ENCODE results near the gene DHRS2.

The DHRS2 gene

DNA sequence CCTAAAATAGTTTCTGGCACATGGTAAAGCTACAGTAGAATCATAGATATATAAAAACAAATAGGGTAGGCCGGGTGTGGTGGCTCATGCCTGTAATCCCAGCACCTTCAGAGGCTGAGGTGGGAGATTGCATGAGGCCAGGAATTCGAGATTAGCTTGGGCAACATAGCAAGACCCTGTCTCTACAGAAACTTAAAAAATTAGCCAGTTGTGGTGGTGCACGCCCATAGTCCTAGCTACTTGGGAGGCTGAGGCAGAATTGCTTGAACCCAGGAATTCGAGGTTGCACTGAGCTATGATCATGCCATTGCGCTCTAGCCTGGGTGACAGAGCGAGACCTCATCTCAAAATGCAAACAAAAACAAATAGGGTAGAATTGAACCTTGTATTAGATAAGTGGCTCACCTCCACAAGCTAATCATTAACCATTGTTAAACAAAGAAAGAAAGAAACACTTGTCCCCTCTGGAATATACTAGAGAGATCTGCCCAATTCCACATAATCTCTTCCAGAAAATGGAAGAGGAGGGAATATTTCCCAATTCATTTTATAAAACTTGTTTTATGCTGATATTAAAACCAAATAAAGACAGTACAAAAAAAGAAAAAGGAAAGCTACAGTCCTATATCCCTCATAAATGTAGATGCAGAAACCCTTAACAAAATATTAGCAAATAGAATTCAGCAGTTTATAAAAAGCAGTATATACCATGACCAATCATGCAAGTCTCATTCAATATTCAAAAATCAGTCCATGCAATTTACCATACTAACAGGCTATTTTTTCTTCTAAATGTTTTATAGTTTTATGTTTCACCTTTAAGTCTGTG is 22.7 kb upstream of the DHRS2 start:
- no peak for DNase-seq

DNA sequence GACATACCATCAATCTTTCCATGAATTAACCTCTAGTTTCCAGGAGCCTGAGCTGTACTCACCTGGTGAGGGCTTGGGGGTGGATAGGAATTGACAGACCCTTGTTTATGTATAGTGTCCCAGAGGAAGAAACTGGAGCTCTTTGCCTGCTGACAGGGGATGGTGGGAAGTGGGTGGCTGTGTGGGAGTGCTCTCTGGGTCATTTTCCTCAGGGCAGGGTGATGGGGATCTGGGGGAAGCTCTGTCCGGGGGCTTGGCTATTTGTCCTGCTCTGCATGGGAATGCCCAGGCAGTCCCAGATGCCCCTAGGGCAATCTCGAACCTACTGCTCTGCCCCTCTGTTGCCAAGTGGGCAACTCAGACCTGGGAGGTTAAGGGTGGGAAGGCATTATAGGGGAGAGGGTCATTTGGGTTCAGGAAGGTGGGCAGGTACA is 21.8 kb upstream of the DHRS2 start:
- DNase-seq, result no peak

DNA sequence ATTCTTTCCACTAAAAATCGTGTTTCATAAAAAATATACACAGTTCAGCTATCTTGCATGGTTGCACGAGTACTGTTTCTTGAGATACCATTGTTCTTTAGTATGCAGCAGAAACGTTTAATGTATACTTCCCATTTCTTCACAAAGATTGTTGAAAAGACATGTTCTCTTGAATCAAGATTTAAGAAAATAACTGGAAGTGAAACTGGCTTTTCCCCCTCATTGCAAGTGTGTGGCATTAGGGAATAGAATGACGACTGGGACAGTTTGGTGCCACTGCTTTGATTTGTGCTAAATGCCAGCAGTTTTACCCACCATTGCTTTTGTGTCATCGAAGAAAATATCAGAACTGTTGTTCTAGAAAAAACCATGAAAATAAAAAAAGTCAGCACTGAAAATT is 20.3 kb upstream of the DHRS2 start:
- no peak for DNase-seq

DNA sequence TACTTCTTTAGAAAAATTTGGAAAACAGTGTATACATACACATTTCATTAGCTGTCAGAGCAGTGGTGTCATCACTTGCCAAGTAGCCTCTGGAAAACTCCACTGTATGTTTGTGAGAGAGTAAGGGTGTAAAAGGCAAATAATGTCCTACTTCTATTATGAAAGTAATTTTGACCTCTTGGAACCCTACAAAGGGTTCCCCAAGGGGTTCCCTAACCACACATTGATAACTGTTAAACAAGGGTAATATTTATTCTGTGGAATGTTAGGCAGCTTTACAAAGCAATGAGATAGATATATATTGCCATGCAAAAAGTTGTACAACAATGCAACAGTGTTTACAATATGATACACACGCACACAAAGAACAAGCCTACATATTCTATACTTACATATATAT is 18.6 kb upstream of the DHRS2 start:
- no peak for DNase-seq

DNA sequence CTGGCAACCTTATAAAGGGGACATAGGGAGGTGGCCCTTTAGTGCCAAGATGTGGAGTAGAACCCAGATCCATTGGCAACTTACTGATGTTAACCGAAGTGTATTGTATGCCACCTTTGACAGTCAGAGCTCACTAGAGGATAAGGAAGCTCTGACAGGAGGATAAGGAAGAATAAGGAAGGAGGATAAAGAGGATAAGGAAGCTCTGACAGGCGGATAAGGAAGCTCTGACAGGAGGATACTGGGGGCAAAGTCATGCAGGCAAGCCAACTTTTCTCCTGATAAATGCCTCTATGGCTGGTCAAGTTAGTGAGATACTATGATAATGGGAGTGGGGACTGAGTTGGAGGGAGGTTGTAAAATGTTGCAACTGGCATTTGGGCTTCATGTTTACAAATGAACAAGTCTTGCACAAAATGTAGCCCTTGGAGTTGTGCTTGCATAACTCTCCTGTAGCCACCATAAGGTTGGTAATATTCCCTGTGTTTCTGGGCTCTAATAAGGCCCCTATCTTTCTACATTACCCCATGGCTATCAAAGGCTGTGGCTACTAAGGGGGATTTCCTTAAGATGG is 17.7 kb upstream of the DHRS2 start:
- no peak for DNase-seq

DNA sequence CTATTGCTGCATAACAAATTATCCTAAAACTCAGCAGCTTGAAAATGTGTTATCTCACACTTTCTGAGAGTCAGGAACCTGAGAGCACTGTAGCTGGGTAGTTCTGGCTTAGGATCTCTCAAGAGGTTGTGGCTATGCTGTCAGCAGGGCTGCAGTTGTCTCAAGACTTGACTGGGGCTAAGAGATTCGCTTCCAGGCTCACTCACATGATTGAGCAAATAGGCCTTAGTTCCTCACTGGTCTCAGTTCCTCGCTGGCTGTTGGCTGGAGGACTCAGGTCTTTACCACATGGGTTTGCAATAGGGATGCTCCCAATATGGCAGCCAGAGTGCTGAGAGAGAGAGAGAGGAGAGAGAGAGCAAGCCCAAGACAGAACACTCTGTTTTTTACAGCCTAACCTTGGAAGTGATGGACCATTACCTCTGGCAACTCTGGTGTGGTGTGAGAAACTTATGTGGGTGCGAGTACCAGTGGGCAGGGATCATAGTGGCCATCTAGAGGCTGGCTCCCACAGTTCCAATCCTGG is 15.9 kb upstream of the DHRS2 start:
- DNase-seq, result no peak

DNA sequence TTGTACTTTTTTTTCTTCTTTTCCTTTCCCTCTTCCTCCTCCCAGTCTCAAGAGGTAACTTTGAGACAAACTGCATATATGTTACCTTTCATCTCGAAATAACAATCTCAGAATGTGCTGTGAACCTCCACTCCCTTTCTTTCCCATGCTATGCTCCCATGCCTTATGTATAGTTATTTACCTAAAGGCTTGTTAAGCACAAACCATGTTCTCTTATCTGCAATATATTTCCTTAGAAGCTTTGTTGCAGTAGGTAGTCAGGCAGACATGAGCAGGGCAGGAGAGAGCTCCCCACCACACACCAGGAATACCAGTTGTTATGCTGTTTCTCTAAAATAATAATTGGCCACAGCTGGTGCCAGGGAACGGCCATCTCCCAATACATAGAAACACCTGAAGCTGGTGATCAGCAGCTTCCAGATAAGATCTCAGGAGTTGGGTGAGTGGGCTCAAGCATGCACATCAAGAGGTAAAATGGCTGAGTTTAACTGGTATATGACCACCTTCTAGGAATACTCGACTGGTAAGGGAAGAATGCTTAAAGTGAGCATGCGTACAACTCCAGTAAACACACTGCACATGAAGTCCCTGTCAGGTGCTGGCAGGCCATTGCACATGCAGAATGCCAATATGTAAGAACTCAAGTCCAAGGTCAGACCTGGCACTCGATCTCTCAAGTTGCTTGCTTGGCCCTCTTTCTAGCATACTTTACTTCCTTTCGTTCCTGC is 14.8 kb upstream of the DHRS2 start:
- no peak for DNase-seq

DNA sequence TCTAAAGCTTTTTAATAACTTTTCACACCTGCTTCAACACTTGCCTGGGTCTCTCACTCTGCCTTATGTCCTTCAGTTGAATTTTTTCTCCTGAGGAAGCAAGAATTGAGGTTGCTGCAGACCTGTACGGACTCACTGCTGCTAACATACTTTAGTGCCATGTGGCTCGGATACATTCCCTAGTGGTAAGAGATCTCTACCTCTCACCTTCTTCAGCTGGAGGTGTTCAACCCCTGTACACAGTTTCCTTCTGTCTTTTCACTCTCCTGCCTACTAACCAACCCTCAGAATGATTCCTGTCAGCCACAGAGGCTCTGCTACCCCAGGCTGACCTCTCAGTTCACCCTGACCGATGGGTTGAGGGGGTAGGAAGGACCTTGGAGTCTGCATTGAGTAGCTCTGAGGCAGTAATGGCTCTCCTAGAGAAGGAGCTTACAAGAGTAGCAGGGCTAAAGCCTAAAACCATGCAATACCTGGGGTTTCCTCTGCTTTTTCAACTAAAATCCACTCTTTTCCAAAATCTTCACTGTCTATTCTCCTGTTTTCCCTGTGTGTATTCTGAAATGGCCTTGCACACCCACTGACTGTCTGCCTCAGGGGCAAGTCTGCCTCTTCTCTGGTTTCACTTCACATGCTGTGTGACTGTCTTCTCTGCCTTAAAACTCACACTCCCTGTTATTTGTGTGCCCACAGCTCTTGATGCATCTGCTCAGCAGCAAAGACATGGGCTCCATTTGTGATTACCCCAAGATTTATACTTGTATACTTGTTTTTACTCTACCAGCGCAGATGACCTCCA is 14.0 kb upstream of the DHRS2 start:
- no peak for DNase-seq

DNA sequence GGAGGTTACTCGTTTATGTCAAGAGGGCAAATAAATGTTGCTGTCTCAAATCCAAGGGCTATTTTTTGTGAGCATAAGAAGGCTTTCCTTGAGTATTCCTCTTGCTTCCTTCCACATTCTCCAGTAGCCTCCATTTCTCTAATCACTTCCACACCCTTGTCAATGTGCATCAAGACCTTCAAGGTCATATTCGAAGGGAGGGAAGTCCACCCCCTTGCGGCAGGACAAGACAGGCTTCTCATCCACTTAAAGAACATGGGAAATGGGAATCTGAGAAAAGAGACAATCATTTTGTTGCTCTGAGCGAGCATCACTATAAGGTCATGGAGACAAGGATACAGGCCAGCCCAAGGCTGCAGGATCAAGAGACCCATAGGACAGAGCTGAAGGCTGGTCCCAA is 13.2 kb upstream of the DHRS2 start:
- DNase-seq, result no peak

DNA sequence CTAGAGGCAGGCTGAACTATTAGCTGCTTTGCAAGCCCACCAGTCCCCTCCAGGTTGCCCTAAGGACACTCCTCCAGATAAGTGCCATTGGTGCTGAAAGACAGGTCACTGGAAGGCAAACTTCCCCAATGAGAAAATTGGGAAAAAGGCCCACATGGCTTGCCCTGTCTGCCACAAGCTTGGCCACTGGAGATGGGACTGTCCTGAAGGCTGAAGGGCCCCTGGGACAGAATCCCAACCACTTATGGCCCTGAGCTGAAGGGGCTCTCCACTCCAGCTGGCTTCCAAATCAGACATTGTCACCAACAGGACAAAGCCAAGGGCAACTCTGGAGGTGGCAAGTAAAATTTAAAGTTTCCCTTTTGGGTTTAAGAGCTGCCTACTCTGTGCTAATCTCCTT is 12.2 kb upstream of the DHRS2 start:
- no peak for DNase-seq

DNA sequence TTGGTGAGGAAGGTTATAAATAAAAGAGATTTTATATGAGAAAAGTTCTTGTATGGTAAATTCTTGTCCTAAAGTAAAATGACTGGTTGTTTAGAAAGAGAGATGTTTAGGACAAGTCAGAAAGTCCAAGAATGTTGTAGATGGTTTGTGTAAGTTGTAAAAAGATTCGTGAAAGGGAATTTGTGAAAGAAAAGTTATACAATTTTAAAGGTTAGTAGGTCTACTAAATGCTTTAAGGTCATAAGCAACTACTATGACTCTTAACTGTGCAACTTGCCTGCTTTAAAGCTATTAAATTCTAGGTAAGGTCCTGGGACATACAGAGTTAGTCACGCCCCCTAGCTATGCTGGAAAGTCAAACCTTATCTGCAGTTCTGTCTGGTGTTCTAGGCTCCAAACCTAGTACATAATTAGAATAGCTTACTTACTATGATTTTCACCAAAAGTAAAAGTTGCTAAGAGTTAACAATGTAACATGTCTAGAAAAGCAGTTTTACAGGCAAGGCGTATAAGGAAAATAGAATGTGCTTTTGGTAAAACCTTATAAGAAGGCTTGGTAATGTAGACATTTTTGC is 11.2 kb upstream of the DHRS2 start:
- no peak for DNase-seq

DNA sequence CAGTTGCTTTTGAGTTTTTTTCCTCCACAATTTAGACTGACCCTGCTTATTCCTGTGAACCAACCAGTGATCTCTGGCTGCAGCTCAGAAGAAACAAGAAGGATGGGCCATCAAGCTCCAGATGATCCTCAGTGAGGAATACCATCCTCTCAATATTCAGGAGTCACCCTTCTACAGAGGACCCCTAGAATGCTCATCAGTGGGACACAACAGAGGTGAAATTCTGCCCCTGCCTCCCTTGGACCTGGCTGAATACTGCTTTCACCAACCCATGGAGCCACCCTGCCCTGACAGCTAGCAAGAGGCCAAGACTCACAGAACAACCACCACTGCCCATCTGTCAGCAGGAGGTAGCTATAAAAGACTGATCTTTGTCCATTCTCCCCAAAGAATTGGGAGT is 9.2 kb upstream of the DHRS2 start:
- DNase-seq, result no peak

DNA sequence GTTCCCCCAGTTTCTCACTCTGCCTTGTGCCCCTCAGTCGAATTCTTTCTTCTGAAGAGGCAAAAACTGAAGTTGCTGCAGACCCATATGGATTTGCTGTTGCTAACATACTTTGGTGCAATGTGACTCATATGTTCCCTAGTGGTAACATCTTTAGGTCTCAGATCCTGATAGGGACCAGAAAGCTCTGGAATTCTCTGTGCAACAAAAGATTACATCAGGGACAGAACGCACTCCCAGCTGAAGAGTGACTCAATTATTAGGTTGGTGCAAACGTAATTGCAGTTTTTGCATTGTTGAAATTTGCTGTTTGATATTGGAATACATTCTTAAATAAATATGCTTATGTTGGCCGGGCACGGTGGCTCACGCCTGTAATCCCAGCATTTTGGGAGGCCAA is 8.2 kb upstream of the DHRS2 start:
- DNase-seq, result no peak

DNA sequence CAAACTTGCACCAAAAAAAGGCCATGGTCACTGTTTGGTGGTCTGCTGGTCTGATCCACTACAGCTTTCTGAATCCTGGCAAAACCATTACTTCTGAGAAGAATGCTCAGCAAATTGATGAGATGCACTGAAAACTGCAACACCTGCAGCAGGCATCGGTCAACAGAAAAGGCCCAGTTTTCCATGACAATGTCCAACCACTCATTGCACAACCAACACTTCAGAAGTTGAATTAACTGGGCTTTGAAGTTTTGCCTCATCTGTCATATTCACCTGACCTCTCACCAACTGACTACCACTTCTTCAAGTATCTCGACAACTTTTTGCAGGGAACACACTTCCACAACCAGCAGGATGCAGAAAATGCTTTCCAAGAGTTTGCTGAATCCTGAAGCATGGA is 7.0 kb upstream of the DHRS2 start:
- no peak for DNase-seq

DNA sequence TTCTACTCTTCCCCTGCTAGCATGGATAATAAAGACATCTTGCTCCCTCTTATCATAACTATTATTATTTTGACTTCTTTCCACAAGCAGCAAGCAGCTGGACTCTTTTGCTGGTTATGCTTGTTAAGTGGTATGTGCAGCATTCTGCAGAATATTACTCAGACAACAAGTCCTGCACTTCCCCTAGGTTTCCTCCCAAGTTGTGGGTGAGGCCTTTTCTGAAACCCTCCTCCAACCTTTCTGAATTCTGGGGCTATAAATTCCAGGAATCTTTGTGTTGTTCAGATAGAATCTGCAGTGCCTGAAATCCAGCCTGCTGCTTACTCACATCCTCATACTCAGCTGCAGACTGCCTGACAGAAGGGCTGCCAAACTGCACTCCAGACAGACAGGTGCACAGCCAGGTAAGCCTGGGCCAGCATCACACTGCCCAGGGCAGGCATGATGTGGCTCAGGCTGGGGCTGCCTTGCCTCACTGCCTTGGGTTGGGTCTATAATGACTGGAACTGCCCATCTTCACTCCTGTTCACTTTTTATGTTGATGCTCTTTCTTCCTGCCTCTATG is 6.2 kb upstream of the DHRS2 start:
- DNase-seq, result no peak

DNA sequence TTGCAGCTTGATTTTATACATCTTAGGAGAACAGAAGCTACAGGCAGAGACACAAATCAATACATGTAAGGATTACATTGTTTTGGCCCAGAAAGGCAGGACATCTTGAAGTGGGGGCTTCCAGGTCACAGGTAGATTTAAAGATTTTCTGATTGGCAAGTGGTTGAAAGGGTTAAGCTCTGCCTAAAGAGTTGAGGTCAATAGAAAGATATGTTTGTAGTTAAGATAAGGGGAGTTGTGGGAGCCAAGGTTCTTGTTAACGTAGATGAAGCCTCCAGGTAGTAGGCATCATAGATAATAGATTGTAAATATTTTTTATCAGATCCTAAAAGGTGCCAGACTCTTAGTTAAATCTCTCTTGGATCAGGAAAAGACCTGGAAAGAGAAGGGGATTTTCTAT is 5.5 kb upstream of the DHRS2 start:
- DNase-seq, result no peak

DNA sequence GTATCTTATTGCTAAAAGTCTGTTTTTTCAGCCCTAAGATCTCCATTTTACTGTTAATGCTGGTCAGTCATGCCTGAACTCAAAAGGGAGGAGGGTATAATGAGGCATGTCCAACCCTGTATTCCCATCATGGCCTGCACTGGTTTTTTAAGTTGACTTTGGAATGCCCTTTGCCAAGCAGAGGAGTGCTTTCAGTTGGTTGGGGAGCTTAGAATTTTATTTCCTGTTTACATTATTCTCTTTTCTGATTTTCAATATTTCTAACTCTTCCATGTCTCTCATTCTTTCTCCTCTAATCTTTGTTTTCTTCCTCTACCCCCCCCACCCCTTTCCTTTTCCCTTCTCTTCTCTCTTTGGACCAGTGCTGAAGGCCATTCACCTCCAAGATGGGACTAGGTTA is 4.9 kb upstream of the DHRS2 start:
- no peak for DNase-seq

DNA sequence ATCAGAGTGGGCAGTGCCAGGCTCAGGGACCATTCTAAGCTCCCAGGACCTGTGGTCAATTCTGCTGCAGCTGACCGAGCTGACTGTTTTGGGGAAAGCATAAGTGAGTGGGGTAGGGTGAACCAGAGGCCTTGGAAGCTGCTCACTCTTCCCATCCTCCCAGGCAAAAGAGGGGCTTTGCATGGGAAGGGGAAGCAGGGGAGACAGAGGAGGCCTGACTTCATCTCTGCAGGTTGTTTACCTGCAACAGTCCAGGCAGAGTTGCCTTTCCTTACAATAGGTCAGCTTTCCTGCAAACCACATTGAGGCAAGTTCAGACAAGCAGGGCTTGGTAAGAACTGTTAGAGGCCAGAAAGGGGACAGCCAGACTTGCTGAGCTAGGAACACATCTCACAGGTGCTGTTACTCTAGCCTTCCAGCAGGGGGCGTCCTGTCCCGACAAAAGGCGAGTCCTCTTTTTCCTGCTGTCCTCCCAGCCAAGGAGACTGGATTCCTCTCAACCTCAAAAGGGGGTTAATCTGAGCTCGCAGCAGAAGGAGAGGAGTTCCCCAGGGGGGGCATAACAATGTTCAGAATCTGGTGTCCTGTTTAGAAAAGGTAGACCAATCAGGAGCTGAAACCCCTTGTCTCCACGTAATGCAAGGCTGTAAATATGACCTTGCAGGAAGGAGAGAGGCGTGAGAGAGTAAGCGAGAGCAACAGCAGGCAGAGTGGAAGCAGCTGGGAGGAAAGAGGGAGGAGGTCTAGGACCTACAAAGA is 4.3 kb upstream of the DHRS2 start:
- peak; percentile 71 for DNase-seq

DNA sequence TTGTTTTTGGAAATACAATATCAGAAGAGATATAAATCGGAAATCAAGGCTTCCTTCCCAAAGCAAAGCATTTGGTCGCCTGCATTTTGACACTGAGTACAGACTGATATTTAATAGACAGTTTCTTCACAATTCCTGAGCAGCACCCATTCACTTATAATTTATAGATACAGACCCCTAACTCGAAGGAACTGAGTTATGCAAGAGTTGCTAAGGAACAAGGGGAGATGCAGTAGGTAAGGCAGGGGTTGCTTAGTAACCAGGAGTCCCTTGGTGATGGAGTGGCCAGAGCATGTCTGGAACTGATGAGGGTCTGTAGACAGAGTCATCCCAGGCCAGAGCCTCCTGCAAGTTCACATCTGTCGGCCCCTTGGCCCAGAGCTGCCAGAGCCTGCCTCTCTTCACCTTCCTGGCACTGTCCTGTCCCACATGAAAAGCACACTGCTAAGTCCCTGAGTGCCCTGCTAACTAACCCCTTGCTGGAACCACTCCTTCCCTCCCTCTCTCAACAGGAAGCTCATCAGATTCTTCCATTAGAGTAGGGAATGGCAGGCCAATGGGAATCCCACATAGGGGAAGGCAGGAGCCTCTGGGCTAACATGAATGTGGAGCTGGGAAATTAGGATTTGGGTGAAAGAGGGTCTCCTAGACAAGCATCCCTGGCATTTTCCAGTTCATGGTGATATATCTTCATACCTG is 3.6 kb upstream of the DHRS2 start:
- no peak for DNase-seq

DNA sequence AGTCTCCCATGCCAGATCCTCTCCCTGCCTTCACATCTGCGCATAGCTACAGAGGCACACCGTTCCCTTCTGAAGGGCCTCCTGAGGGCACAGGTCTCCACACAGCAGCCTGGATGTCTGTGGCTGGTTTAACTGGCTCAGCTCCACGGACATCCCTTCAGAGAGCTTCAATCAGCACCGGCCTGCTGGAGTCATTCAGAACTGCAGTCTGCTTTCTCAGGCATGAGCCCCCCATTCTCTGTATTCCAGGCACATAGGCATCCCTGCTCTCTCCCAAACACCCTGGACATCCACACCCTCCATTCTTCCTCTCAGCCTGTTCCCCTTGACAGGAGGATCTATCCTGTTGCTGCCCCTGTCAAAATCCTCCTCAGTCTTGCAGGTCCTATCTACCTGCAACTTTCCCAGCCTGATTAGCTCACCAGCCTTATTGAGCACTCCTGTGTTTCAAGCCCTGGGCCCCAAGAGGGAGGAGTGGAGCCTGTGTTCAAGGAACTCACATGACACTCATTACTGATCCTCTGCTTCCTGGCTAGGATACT is 2.9 kb upstream of the DHRS2 start:
- no peak for DNase-seq
